OCI-LY1 (cell line): ENCODE measurements around the gene SFTA2.

Experiments
- CTCF ChIP-seq: fragments of 200-600 bp; sonication (generic), shearing (Covaris generic); IDR thresholded peaks from 2 replicates; pipeline ENCODE4 v1.5.1; 2017; ENCODE audit warnings: mild to moderate bottlenecking, antibody characterized with exemption, low read length, moderate library complexity, mixed read lengths
- EZH2 ChIP-seq: fragments of 200-600 bp; sonication (generic), shearing (Covaris generic); IDR thresholded peaks from 2 replicates; pipeline ENCODE4 v1.8.0; 2017; ENCODE audit warnings: borderline replicate concordance, mixed run types, mild to moderate bottlenecking, antibody characterized with exemption, low read length, moderate library complexity, mixed read lengths

- no peak for TF ChIP-seq EZH2
- no peak for TF ChIP-seq CTCF
These were observed 34.2 kb upstream of the SFTA2 start for GRCh38 chr6:30966154-30966553.
